Neutrophil (primary cell): ENCODE measurements around the gene INTU.

Experiments used
- H3K27ac ChIP-seq: fragments of 200-600 bp; sonication (generic); 2 replicates; pipeline ENCODE4 v1.5.1; 2016; ENCODE audit warnings: mild to moderate bottlenecking, moderate library complexity
- H3K27me3 ChIP-seq: fragments of 200-600 bp; sonication (generic); 2 replicates; pipeline ENCODE4 v1.6.0; 2016; ENCODE audit warnings: mild to moderate bottlenecking
- H3K36me3 ChIP-seq: fragments of 200-600 bp; sonication (generic); 2 replicates; pipeline ENCODE4 v1.5.1; 2017
- H3K4me1 ChIP-seq, 2 experiments: fragments of 200-600 bp in 1 of 2; sonication (generic) in 1 of 2; 1 replicate in 1 of 2; 2 replicates in 1 of 2; pipeline versions ENCODE4 v1.5.1 to v1.6.1; 2013 to 2016; ENCODE audit warnings: low read depth in 1 of 2, low read length in 1 of 2, mild to moderate bottlenecking in 1 of 2, moderate library complexity in 1 of 2; ENCODE audit not compliant: control insufficient read depth in 1 of 2, insufficient read depth in 1 of 2
- H3K4me3 ChIP-seq, 2 experiments: fragments of 200-600 bp in 1 of 2; sonication (generic) in 1 of 2; 1 replicate in 1 of 2; 2 replicates in 1 of 2; pipeline ENCODE4 v1.5.1; 2013 to 2016; ENCODE audit warnings: low read depth in 1 of 2, low read length in 1 of 2, mild to moderate bottlenecking in 1 of 2, moderate library complexity in 1 of 2
- H3K9me3 ChIP-seq: fragments of 200-600 bp; sonication (generic); 2 replicates; pipeline ENCODE4 v1.5.1; 2016
- CTCF ChIP-seq: fragments of 200-600 bp; sonication (generic); IDR thresholded peaks from 2 replicates; pipeline ENCODE4 v1.5.1; 2016; ENCODE audit warnings: antibody characterized with exemption

Gene INTU

GRCh38 chr4:127687580-127687979 lies 54.8 kb downstream of the INTU start:
- no peaks in the 10 kb centered on the region for H3K9me3 ChIP-seq
- no peak overlapping the region for H3K4me3 ChIP-seq
- no peaks in the 10 kb centered on the region for H3K4me1 ChIP-seq
- TF ChIP-seq CTCF = no peak
- no peaks in the 10 kb centered on the region for H3K36me3 ChIP-seq
- no peaks in the 10 kb centered on the region for H3K27me3 ChIP-seq
- no peak overlapping the region for H3K27ac ChIP-seq

- H3K27ac ChIP-seq = no peak overlapping the region
- no peaks in the 10 kb centered on the region for H3K27me3 ChIP-seq
- H3K36me3 ChIP-seq = no peaks in the 10 kb centered on the region
- no peak for TF ChIP-seq CTCF
- H3K4me3 ChIP-seq = no peak overlapping the region
- H3K9me3 ChIP-seq = no peaks in the 10 kb centered on the region
- H3K4me1 ChIP-seq = no peaks in the 10 kb centered on the region
These were observed 66.0 kb downstream of the INTU start for GRCh38 chr4:127698789-127699200.

GRCh38 chr4:127708985-127709384 lies 76.2 kb downstream of the INTU start:
- Histone ChIP-seq H3K4me3 (no peak overlapping the region), H3K27me3 (no peaks in the 10 kb centered on the region), H3K4me1 (no peaks in the 10 kb centered on the region), H3K36me3 (no peaks in the 10 kb centered on the region), H3K27ac (no peak overlapping the region), H3K9me3 (no peaks in the 10 kb centered on the region)
- no peak for TF ChIP-seq CTCF

- no peak for TF ChIP-seq CTCF
- Histone ChIP-seq H3K9me3 (no peaks in the 10 kb centered on the region), H3K27me3 (no peaks in the 10 kb centered on the region), H3K4me1 (no peaks in the 10 kb centered on the region), H3K4me3 (no peak overlapping the region), H3K27ac (no peak overlapping the region), H3K36me3 (no peaks in the 10 kb centered on the region)
These were observed 76.7 kb downstream of the INTU start for GRCh38 chr4:127709456-127709855.

- H3K9me3 ChIP-seq = no peaks in the 10 kb centered on the region
- H3K4me3 ChIP-seq = no peak within 1 kb of the TSS
- no peak for TF ChIP-seq CTCF
- no peak within 1 kb of the TSS for H3K27ac ChIP-seq
- no peaks in the 10 kb centered on the region for H3K36me3 ChIP-seq
- no peaks in the 10 kb centered on the region for H3K27me3 ChIP-seq
- H3K4me1 ChIP-seq = no peaks in the 10 kb centered on the region
These were observed 97.6 kb downstream of the INTU start, which contains the start of gene SLC25A31 for GRCh38 chr4:127730142-127730913. Gene SLC25A31 (plus strand): TSS chr4:127730400. CDS start chr4:127730546, 146 bp downstream.
